K562 (cell line): ENCODE measurements around the gene ALG12. TPM values are rescaled to one million over a fixed set of nuclear protein-coding genes. Genes with fewer than 3 reads are reported as not detected.

Source experiments
- ASH1L ChIP-seq: fragments of 450-650 bp; IDR thresholded peaks from 2 replicates; pipeline ENCODE4 v1.6.1; 2018; ENCODE audit warnings: borderline replicate concordance, mild to moderate bottlenecking, low read depth; ENCODE audit not compliant: partially characterized antibody
- BCOR ChIP-seq: fragments of 450-650 bp; IDR thresholded peaks from 2 replicates; pipeline ENCODE4 v1.6.1; 2016
- CC2D1A ChIP-seq: fragments of 450-650 bp; IDR thresholded peaks from 2 replicates; pipeline ENCODE4 v1.6.1; 2017; ENCODE audit warnings: mild to moderate bottlenecking
- NKRF ChIP-seq: fragments of 450-650 bp; IDR thresholded peaks from 2 replicates; pipeline ENCODE4 v1.6.1; 2016; ENCODE audit warnings: borderline replicate concordance
- TAL1 ChIP-seq: fragments of 450-650 bp; IDR thresholded peaks from 2 replicates; pipeline ENCODE4 v1.6.1; 2016; ENCODE audit warnings: mild to moderate bottlenecking
- TSC22D4 ChIP-seq: fragments of 450-650 bp; IDR thresholded peaks from 2 replicates; pipeline ENCODE4 v1.6.1; 2016; ENCODE audit warnings: missing genetic modification characterization, missing biosample characterization, control low read depth
- ZBTB2 ChIP-seq: fragments of 450-650 bp; IDR thresholded peaks from 2 replicates; pipeline ENCODE4 v1.6.1; 2016; ENCODE audit warnings: antibody characterized with exemption
- ZNF318 ChIP-seq, 2 experiments: fragments of 450-650 bp; IDR thresholded peaks; 2 replicates each; pipeline ENCODE4 v1.6.1; 2016; ENCODE audit warnings: mild to moderate bottlenecking in 2 of 2, borderline replicate concordance in 1 of 2, low read depth in 1 of 2, moderate library complexity in 1 of 2
- polyA plus RNA-seq, 8 experiments: library from polyadenylated mRNA; depleted of rRNA in 4 of 8; stranded (reverse) in 5 of 8; unstranded in 3 of 8; fragments of >200 nt; fragmentation: Nextera tagmentation in 2 of 8; fragmentation: Illumina TruSeq in 1 of 8; extraction: Ambion mirVana in 2 of 8; extraction: Trizol in 1 of 8; gene quantifications; 2 replicates each; pipeline versions ENCODE4 v1.2.1 to v1.2.3, GENCODE V29; 2011 to 2014; ENCODE audit warnings: inconsistent platforms in 1 of 8, missing spikeins in 1 of 8
- total RNA-seq, 7 experiments: library from RNA; depleted of rRNA in 6 of 7; stranded (reverse); fragments of >200 nt in 6 of 7; fragmentation: Illumina TruSeq in 2 of 7; extraction: Trizol in 2 of 7; gene quantifications; 2 replicates each; pipeline versions ENCODE4 v1.2.1 to v1.2.3, GENCODE V29; 2011 to 2021; ENCODE audit warnings: low replicate concordance in 1 of 7

ALG12 gene
- total and polyA plus RNA-seq, 9 of the 15 experiments (the other 6 are each of a cell fraction or from before 2014, with no cell fraction given) = 0.20 to 8.5 (median 3.4) TPM

- TF ChIP-seq ASH1L = peak; percentile 42
- TF ChIP-seq ZBTB2 = peak; percentile 21; the same call in 1 of the 2 replicates
- peak; percentile 100 for TF ChIP-seq TSC22D4 (tag)
- peak; percentile 48; the same call in 1 of the 2 replicates for TF ChIP-seq NKRF
- peak; percentile 32; the same call in 1 of the 2 replicates for TF ChIP-seq TAL1
- peak; percentile 91 for TF ChIP-seq BCOR
- TF ChIP-seq ZNF318 (IDR thresholded peaks at IDR 0.05; ENCODE audit: borderline replicate concordance in 1 of 2, low read depth in 1 of 2) = peak in 1 of 2 experiments; percentile 94; a peak in 2 of 4 replicates
- 0 out of 2 replicates have a peak, but pooled peaks have one; percentile 16 for TF ChIP-seq CC2D1A
Observed at GRCh38 chr22:49942565-49943404, 24.5 kb upstream of the ALG12 start (continued).
